Measurements from ENCODE around the gene PRSS53.

DNA sequence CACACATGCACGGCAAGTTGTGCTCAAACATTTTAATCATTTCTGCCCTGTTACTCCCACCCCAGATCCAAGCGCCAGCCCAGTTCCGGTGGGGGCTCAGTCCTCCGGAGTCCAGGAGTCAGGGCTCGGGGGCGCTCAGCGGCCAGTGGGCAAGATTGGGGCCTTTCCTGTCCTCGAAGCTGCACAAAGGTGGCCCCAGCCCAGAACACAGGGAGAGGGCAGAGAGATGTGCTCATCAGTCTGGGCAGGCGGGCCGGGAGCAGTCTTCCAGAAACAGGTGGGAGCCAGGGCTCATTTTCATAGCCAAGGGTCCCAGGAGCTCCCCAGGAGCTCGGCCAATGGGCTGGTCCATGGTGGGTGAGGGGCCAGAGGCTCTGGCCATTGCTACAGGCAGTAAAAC, 42.7 kb upstream of the PRSS53 start:
- TF ChIP-seq, protein P1, sequence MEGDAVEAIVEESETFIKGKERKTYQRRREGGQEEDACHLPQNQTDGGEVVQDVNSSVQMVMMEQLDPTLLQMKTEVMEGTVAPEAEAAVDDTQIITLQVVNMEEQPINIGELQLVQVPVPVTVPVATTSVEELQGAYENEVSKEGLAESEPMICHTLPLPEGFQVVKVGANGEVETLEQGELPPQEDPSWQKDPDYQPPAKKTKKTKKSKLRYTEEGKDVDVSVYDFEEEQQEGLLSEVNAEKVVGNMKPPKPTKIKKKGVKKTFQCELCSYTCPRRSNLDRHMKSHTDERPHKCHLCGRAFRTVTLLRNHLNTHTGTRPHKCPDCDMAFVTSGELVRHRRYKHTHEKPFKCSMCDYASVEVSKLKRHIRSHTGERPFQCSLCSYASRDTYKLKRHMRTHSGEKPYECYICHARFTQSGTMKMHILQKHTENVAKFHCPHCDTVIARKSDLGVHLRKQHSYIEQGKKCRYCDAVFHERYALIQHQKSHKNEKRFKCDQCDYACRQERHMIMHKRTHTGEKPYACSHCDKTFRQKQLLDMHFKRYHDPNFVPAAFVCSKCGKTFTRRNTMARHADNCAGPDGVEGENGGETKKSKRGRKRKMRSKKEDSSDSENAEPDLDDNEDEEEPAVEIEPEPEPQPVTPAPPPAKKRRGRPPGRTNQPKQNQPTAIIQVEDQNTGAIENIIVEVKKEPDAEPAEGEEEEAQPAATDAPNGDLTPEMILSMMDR (IDR thresholded peaks at IDR 0.05), result no peak
- TF ChIP-seq POLR2A (IDR thresholded peaks at IDR 0.05), result no peak

Measured in heart left ventricle (tissue), 13 donors.